ENCODE data around the gene DCUN1D5. TPM values are rescaled to one million over a fixed set of nuclear protein-coding genes. Genes with fewer than 3 reads are reported as not detected.

DCUN1D5 gene
- polyA plus RNA-seq (2012; ENCODE audit: insufficient read length, low read depth), result 55.0 TPM

- TF ChIP-seq POLR2AphosphoS5 (IDR thresholded peaks at IDR 0.05; ENCODE audit: low read depth, low read length) (peak; percentile 92), SIN3A (IDR thresholded peaks at IDR 0.05; ENCODE audit: borderline replicate concordance, insufficient read depth, low read length) (no peak), REST (IDR thresholded peaks at IDR 0.05; ENCODE audit: insufficient read depth in 1 of 2, low read depth in 2 of 2, low read length in 2 of 2) (peak; percentile 35 to 49; a peak in 1 of 4 replicates), FOXP2 (optimal IDR thresholded peaks at IDR 0.05; ENCODE audit: borderline replicate concordance, extremely low read depth, extremely low read length, insufficient read depth) (peak; percentile 77), TAF1 (IDR thresholded peaks at IDR 0.05; ENCODE audit: borderline replicate concordance, insufficient read depth, low read length) (peak; percentile 96)
These were observed at the start of gene DCUN1D5 for GRCh38 chr11:103091801-103092524. DCUN1D5 (minus strand) TSS chr11:103092160; CDS start chr11:103091872, 288 bp downstream.

GRCh38 chr11:103125462-103125861, 33.5 kb upstream of the DCUN1D5 start:
- TF ChIP-seq TAF1 (IDR thresholded peaks at IDR 0.05; ENCODE audit: borderline replicate concordance, insufficient read depth, low read length) (no peak), POLR2AphosphoS5 (IDR thresholded peaks at IDR 0.05; ENCODE audit: low read depth, low read length) (no peak), FOXP2 (optimal IDR thresholded peaks at IDR 0.05; ENCODE audit: borderline replicate concordance, extremely low read depth, extremely low read length, insufficient read depth) (no peak), REST (IDR thresholded peaks at IDR 0.05; ENCODE audit: insufficient read depth in 1 of 2, low read depth in 2 of 2, low read length in 2 of 2) (no peak), SIN3A (IDR thresholded peaks at IDR 0.05; ENCODE audit: borderline replicate concordance, insufficient read depth, low read length) (no peak)

GRCh38 chr11:103114836-103115235, 22.9 kb upstream of the DCUN1D5 start:
- TF ChIP-seq POLR2AphosphoS5 (IDR thresholded peaks at IDR 0.05; ENCODE audit: low read depth, low read length) (no peak), SIN3A (IDR thresholded peaks at IDR 0.05; ENCODE audit: borderline replicate concordance, insufficient read depth, low read length) (no peak), REST (IDR thresholded peaks at IDR 0.05; ENCODE audit: insufficient read depth in 1 of 2, low read depth in 2 of 2, low read length in 2 of 2) (no peak), TAF1 (IDR thresholded peaks at IDR 0.05; ENCODE audit: borderline replicate concordance, insufficient read depth, low read length) (no peak), FOXP2 (optimal IDR thresholded peaks at IDR 0.05; ENCODE audit: borderline replicate concordance, extremely low read depth, extremely low read length, insufficient read depth) (no peak)

- TF ChIP-seq TAF1 (IDR thresholded peaks at IDR 0.05; ENCODE audit: borderline replicate concordance, insufficient read depth, low read length), result no peak
- TF ChIP-seq POLR2AphosphoS5 (IDR thresholded peaks at IDR 0.05; ENCODE audit: low read depth, low read length), result no peak
- TF ChIP-seq FOXP2 (optimal IDR thresholded peaks at IDR 0.05; ENCODE audit: borderline replicate concordance, extremely low read depth, extremely low read length, insufficient read depth), result no peak
- no peak for TF ChIP-seq REST (IDR thresholded peaks at IDR 0.05; ENCODE audit: insufficient read depth in 1 of 2, low read depth in 2 of 2, low read length in 2 of 2)
- no peak for TF ChIP-seq SIN3A (IDR thresholded peaks at IDR 0.05; ENCODE audit: borderline replicate concordance, insufficient read depth, low read length)
These were observed 20.4 kb upstream of the DCUN1D5 start for GRCh38 chr11:103112364-103112763.

Measured in PFSK-1 (cell line).